ENCODE results near the gene GLCCI1. TPM values are rescaled to one million over a fixed set of nuclear protein-coding genes. Genes with fewer than 3 reads are reported as not detected.

GLCCI1 gene
- total and polyA plus RNA-seq, 4 donors: 1.4 to 5.9 (median 4.3) TPM

DNA sequence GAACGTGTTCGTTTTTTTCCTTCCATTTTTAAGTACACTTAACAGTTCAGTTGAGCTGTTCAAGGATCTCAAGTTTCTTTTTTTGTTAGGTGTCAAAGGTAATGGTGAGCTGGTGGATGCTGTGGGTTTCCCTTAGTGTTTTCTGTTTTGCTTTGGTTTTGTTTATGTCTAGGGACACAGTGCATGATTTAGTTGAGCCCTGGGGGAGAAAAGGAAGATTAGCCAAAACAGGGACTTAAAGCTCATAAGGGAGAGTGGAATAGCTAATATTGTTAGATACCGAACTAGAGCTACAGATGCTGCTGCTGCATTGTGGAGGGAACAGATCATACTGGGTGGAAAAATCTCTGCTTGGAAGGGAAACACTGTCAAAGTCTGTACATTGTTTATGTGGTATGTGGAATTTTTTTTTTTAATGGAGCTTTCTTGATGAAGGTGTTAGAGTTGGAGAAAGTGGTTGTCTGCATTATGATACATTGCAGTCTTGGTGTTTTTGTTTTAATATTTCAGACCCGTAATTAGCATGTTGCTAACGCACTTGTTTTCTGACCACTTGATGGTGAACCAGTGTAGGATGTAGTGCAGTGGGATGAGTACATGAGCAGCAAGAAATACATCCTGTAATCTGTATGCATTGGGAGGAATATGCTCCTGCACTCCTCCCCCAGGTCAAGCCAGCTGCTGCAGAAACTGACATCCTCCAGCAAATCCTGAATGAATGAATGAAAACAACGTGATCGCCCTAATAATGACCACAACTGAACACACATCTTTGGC, 2.1 kb downstream of the GLCCI1 start:
- H3K9ac ChIP-seq (ENCODE audit: low read depth in 1 of 2, low read length in 2 of 2): peak overlapping the region; percentile 54 to 90
- H3K4me3 ChIP-seq (ENCODE audit: low read depth in 1 of 3, low read length in 3 of 3): peak overlapping the region in 2 of 3 donors; percentile 72 to 96
- DNase-seq (ENCODE audit: low spot score): no peak
- peaks cover 0 to 22% (median 8%) of the 10 kb centered on the region in 4 donors for H3K4me1 ChIP-seq (ENCODE audit: control insufficient read depth in 4 of 4, insufficient read depth in 4 of 4, low read length in 3 of 4)
- WGBS: 38% methylated on average over 7 of the region's 7 CpGs
- H3K9me3 ChIP-seq (ENCODE audit: control insufficient read depth in 4 of 4, low read length in 3 of 4): no peaks in the 10 kb centered on the region
- H3K27ac ChIP-seq (ENCODE audit: low read depth in 1 of 2, low read length in 2 of 2): peak overlapping the region in 1 of 2 donors; percentile 49
- no peaks in the 10 kb centered on the region for H3K27me3 ChIP-seq (ENCODE audit: control insufficient read depth in 4 of 4, insufficient read depth in 4 of 4, low read length in 3 of 4)
- TF ChIP-seq GABPA (IDR thresholded peaks at IDR 0.05 in 1 of 2, conservative IDR thresholded peaks at IDR 0.05 in 1 of 2) (no peak), SP1 (IDR thresholded peaks at IDR 0.05) (no peak), JUND (IDR thresholded peaks at IDR 0.05) (no peak), ZBTB33 (IDR thresholded peaks at IDR 0.05) (no peak), ATF3 (IDR thresholded peaks at IDR 0.05) (no peak), YY1 (IDR thresholded peaks at IDR 0.05) (no peak), FOXA2 (IDR thresholded peaks at IDR 0.05) (no peak), NR2F2 (IDR thresholded peaks at IDR 0.05) (no peak)
- TF ChIP-seq, protein P1, sequence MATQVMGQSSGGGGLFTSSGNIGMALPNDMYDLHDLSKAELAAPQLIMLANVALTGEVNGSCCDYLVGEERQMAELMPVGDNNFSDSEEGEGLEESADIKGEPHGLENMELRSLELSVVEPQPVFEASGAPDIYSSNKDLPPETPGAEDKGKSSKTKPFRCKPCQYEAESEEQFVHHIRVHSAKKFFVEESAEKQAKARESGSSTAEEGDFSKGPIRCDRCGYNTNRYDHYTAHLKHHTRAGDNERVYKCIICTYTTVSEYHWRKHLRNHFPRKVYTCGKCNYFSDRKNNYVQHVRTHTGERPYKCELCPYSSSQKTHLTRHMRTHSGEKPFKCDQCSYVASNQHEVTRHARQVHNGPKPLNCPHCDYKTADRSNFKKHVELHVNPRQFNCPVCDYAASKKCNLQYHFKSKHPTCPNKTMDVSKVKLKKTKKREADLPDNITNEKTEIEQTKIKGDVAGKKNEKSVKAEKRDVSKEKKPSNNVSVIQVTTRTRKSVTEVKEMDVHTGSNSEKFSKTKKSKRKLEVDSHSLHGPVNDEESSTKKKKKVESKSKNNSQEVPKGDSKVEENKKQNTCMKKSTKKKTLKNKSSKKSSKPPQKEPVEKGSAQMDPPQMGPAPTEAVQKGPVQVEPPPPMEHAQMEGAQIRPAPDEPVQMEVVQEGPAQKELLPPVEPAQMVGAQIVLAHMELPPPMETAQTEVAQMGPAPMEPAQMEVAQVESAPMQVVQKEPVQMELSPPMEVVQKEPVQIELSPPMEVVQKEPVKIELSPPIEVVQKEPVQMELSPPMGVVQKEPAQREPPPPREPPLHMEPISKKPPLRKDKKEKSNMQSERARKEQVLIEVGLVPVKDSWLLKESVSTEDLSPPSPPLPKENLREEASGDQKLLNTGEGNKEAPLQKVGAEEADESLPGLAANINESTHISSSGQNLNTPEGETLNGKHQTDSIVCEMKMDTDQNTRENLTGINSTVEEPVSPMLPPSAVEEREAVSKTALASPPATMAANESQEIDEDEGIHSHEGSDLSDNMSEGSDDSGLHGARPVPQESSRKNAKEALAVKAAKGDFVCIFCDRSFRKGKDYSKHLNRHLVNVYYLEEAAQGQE (IDR thresholded peaks at IDR 0.05): no peak
- TF ChIP-seq, protein P2, sequence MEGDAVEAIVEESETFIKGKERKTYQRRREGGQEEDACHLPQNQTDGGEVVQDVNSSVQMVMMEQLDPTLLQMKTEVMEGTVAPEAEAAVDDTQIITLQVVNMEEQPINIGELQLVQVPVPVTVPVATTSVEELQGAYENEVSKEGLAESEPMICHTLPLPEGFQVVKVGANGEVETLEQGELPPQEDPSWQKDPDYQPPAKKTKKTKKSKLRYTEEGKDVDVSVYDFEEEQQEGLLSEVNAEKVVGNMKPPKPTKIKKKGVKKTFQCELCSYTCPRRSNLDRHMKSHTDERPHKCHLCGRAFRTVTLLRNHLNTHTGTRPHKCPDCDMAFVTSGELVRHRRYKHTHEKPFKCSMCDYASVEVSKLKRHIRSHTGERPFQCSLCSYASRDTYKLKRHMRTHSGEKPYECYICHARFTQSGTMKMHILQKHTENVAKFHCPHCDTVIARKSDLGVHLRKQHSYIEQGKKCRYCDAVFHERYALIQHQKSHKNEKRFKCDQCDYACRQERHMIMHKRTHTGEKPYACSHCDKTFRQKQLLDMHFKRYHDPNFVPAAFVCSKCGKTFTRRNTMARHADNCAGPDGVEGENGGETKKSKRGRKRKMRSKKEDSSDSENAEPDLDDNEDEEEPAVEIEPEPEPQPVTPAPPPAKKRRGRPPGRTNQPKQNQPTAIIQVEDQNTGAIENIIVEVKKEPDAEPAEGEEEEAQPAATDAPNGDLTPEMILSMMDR (IDR thresholded peaks at IDR 0.05; ENCODE audit: low read depth, low read length, missing input control): no peak
- no peaks in the 10 kb centered on the region for H3K36me3 ChIP-seq (ENCODE audit: control insufficient read depth in 4 of 4, insufficient read depth in 3 of 4, low read depth in 1 of 4, low read length in 3 of 4)

- Histone ChIP-seq H3K4me1 (ENCODE audit: control insufficient read depth in 4 of 4, insufficient read depth in 4 of 4, low read length in 3 of 4) (peaks cover 0 to 22% (median 8%) of the 10 kb centered on the region in 4 donors), H3K9ac (ENCODE audit: low read depth in 1 of 2, low read length in 2 of 2) (peak overlapping the region in 1 of 2 donors; percentile 12), H3K9me3 (ENCODE audit: control insufficient read depth in 4 of 4, low read length in 3 of 4) (no peaks in the 10 kb centered on the region), H3K36me3 (ENCODE audit: control insufficient read depth in 4 of 4, insufficient read depth in 3 of 4, low read depth in 1 of 4, low read length in 3 of 4) (no peaks in the 10 kb centered on the region), H3K27ac (ENCODE audit: low read depth in 1 of 2, low read length in 2 of 2) (no peak overlapping the region), H3K27me3 (ENCODE audit: control insufficient read depth in 4 of 4, insufficient read depth in 4 of 4, low read length in 3 of 4) (no peaks in the 10 kb centered on the region), H3K4me3 (ENCODE audit: low read depth in 1 of 3, low read length in 3 of 3) (no peak overlapping the region)
- DNase-seq (ENCODE audit: low spot score): no peak
- WGBS: 91% methylated on average over 9 of the region's 9 CpGs
- TF ChIP-seq JUND (IDR thresholded peaks at IDR 0.05): no peak
- TF ChIP-seq, protein P1 (IDR thresholded peaks at IDR 0.05): no peak
These were observed 2.9 kb downstream of the GLCCI1 start for GRCh38 chr7:7971308-7972040.

All from liver (tissue), 9 donors.